HG02870 (cell line): ENCODE results near the gene AMPD1.

Experiments used
- ATAC-seq: cut with Tn5 transposase; IDR thresholded peaks from one replicate; pipeline ENCODE4 v1.9.1; 2021; ENCODE audit warnings: mild to moderate bottlenecking, moderate library complexity; ENCODE audit not compliant: unreplicated experiment

The AMPD1 gene

DNA sequence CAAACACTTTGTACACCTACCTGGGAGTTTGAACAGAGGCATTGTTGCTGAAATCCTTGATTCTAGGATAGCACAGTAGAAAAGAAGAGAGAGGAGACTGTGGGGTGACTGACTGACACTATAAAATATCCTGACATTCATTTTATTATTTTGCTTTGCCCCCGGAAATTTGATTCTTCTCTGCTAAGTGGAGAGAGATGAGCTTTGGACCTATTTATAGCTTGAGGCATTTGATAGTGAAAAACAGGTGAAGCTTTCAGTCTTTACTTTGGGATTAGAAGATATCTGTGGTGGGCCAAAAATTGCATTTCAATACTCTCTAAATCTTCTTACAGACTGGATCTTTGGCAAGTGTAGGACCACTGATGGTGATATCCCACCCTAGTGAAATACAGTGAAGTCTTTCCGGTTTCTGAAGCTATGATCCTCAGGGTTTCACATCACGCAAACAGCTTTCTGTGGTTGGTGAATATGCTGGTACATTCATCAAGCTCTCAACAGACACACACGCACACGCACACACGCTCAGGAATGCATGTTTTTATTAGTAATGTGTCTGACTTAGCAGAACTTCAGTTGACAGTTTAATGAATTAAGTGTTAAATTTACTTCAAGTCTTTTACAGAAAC, at the start of gene AMPD1:
Gene AMPD1, minus strand, starts transcription at position 117 of the 629 bp plus-strand sequence. Its CDS starts 75 bp downstream, at position 42.
- ATAC-seq: no peak

DNA sequence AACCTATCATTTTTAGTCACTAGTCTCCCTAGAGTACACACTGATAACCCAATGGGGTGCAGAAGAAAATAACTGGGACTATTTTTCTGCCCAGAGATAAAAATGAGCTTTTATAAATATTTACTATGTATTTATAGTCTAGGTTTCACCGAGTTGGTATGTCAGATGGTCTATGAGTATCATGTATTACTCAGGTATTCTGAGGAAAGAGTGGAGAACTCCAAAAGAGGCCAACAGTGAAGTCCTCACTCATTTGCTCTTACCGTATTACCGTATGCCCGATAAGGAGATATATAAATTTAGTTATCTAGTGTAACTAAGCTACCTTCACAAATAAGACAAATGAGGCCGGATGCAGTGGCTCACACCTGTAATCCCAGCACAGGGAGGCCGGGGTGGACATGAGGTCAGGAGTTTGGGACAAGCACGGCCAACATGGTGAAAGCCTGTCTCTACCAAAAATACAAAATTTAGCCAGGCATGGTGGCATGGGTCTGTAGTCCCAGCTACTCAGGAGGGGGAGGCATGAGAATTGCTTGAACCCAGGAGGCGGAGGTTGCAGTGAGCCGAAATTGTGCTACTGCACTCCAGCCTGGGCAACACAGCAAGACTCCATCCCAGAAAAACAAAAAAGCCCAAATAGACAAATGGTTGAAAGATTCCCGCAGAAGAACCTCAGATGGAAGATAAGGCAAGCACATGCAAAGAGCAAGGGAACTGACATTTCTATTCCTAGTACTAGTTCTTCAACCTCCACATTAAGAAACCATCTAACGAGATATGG, 46.8 kb upstream of the AMPD1 start:
- no peak for ATAC-seq

DNA sequence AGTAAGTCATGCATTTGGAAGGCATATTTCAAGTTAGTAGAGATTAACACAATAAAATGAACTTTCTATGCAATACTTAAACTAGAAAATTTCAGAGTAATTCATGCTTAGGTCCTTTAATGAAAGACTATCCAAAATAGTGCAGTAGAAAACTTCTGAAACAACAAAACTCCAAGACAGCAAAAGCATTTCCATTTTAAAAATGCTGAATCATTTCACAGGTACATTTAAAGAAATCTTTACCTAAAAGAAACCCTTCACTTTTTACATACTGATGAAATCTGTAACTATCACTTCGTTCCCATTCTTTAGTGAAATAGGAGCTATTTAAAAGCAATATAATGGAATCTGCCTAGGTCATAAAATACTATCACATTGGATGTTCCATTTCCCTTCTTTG, 45.0 kb upstream of the AMPD1 start:
- no peak for ATAC-seq

DNA sequence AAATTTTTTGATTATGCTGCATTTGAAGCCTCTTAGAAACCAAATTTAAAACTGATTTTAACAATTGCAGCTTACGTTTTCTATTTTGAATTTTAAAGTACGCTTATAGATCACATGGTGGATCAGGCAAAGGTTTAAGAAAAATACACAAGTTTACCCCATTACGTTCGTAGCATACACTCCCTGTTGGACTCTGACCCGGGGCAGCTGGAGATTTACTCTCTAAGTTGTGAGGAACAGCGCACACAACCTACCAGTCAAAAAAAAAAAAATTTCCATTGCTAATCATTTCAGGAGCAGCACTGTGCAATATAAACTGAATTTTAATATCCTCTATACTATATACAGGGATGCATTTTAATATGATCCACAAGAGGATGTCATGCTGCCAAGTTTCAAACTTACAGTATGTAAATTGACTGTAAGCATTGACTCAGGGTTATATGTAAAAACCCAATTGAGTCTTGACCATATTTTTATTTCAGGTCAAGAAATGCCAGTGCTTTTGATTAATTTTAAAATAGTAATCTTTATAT, 42.0 kb upstream of the AMPD1 start:
- no peak for ATAC-seq

DNA sequence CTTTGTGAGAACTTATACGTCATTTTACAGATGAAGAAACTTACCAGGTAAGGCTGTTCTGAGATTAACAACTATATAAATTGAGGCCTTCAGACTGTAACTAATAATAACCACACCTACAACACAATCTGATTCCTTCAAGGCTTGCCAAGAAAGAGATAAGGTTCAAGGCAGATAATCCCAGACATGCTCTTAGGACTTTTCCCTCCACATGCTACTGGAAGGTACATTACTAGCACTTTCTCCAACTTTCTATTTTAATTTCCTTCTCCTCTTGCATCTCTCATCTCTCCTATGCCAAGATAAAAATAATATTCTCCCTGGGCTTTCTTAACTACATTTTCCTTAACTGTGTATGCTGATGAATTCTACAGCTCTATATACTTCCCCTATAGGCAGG, 40.1 kb upstream of the AMPD1 start:
- ATAC-seq: no peak

DNA sequence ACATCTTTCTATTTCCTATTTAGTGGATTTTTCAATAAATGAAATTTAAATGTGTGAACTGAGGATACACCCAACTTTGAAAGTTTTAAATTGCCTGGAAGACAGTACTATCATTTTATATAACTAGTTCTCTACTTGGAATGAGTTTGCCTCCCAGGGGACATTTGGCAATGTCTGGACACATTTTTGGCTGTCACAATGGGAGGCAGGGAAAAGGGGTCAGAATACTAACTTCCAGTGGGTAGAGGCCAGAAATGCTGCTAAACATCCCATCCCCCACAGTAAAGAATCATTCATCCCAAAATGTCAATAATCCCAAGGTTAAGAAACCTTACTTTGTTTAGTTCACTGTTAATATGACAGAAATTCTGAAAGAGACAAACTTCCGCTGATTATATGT, 34.4 kb upstream of the AMPD1 start:
- ATAC-seq: no peak

DNA sequence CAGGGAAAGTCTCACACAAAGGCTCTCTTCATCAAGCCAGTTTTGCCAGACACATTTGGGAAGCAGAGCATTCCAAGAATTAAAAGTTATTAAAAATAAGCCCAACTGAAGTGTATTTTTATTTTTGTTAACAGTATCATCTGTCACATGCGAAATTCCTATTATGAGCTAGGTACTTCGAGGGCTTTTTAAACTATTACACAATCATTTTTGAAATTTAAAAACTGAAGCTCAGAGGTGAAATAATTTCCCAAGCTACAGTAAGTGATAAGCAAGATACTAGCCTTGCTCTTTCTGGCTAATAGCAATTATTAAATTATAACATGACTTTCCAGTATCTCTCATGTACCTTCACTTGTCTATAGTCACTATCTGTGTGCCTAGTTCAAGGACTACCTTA, 33.2 kb upstream of the AMPD1 start:
- ATAC-seq: no peak

DNA sequence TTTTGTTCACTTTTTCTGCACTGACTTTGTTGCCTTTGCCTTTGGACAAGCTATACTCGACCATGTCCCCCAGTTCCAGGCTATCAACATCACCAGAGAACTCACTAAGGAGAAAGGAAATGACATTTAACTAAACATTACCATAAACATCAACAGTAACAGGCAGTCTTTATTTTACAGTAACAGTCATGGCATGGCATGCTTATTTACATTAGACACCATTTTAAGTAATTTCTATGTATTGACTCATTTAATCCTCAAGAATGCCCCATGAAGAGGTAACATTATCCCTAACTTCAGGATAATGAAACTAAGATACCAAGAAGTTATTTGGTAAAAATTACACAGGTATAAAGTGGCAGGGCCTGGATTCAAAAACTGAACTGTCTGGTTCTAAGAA, 29.9 kb upstream of the AMPD1 start:
- ATAC-seq: no peak

DNA sequence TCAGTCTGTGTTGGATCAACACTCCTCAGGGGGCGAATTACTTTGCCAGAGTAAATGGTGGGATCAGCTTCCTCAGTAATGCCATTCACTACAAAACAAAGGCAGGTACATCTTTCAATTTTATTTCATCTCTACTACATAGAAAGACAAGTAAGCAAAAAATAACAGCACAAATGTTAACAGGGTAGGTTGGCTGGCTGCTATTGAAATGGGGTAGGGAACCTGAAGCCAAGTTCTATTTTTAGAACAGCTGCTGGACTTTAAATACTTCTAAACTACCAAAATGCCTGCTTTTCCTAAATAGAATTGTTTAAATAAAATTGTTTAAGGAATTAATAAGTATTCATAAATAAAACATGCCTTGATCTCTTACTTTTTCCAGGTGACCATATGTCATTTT, 28.6 kb upstream of the AMPD1 start:
- ATAC-seq: no peak

DNA sequence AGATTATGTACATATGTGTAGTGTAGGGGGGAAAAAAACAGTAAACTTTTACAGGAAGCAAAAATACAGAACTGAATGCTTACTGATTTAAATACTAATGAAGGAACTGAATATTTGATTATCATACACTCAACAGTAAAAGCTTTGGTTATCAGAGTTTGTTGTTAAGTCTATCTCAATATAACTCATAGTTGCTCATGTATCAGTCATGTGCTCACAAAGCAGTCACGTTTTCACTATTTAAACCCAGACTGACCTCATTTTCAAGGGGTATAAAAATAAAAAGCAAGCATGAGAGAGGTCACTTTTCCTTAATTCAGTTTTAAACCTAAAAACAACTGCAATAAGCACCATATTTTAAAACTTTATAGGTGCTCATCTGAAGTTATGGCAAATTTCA, 28.1 kb upstream of the AMPD1 start:
- no peak for ATAC-seq

DNA sequence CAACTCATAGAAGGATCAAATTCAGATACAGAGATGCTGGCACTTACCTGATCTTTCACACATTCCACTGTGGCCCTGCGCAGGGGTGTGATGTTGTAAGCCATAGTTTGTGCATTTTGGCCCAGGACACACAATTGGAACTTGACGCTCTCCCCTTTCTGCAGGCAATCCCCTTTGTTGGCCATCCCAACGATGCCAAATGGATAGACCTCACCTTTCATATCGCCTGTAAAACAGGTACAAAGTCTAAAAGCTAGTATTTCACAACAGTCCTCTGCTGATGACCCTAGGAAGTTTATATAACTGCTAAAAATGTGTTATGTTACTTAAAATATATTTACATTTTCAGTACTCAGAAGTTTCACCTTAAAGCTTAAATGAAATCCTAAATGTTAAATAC, 25.1 kb upstream of the AMPD1 start:
- ATAC-seq: no peak

DNA sequence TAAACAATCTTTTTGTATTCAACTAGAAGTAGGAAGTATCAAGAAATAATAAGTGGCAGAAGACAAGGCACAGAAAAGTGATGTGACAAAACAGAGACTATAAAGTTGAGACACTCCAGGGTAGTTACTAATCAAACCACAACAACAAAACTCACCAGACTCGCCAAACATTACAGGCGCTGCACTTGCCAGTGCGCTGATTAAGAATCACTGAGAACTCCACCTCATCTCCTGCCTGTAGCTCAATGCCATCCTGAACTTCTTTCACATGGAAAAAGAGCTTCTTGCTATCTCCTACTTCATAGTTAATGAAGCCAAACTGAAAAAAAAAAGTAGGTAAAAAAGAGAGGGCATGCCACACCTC, 24.1 kb upstream of the AMPD1 start:
- no peak for ATAC-seq

DNA sequence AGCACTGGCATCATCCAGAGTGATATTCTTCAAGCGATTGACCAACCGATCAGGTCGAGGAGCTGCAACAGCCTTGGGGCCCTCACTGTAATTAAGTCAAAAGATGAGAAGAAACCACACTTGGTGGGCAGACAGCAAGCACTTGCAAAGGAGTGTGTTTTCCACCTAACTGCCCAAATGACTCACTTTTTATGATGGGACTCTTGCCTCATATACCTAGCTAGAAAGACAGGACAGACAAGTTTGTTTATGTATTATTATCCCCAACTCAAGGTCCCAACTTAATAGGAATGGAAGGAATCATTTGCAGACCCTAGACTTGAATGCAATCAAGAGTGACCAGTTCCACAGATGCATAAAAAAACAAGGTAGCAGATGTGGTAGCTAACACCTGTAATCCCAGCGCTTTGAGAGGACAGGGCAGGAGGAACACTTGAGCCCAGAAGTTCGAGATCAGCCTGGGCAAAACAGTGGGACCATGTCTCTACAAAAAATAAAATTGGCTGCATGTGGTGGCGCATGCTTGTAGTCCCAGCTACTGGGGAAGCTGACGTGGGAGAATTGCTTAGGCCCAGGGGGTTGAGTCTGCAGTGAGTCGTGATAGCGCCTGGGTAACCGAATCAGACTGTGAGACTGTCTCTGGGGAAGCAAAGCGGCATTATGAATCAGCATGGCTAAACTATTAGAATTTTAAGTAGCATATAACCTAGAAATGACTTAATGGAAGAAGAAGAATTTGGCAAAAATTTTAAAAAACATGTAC, 23.5 kb upstream of the AMPD1 start:
- no peak for ATAC-seq

DNA sequence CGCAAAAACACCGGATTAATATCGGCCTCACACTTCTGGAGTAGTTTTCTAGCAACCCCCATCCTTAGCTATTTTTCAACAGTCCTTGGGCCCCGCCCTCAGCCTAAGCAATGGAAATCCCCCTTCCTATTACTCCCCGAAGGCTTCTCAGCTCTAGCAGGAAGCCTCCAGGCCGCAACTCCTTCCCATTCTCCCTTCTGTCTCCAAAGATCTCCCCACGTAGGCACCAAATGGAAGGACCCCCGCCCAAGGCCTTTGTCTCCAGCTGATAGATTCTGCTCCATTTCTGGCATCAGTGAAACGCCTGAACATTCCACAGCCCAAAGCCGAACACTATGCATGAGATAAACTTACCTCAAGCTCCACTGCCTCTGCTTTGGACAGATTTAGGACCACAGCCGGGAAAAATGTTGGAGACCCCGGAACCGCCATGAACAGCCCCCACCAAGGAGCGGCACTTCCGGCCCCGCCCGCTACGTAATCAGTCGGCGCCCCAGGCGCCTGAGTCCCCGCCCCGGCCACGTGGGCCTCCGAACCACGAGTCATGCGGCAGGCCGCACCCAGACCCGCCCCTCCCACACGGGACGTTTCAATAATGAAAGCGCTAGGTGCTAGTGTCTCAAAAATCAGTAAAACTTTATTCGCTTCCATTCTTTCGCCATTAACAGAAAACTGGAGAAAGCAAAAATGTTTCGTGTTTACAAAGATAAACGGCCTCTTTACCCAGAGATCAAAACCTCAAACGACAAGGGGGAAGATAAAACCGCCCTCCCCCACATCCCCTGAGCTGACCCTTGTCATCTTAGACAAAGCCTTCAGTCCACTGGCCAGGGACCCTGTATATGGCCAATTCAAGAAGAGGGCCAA, 21.2 kb upstream of the AMPD1 start, which contains the start of gene NRAS:
Gene NRAS, minus strand, starts transcription at position 468 of the 867 bp plus-strand sequence. CDS start 611 bp downstream, outside the sequence.
- peak; percentile 88 for ATAC-seq

DNA sequence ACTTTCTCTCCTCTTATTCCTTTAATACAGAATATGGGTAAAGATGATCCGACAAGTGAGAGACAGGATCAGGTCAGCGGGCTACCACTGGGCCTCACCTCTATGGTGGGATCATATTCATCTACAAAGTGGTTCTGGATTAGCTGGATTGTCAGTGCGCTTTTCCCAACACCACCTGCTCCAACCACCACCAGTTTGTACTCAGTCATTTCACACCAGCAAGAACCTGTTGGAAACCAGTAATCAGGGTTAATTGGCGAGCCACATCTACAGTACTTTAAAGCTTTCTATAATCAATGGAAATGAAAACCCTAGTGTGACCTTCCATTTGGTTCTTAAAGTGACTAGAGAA, 20.6 kb upstream of the AMPD1 start:
- ATAC-seq: no peak

DNA sequence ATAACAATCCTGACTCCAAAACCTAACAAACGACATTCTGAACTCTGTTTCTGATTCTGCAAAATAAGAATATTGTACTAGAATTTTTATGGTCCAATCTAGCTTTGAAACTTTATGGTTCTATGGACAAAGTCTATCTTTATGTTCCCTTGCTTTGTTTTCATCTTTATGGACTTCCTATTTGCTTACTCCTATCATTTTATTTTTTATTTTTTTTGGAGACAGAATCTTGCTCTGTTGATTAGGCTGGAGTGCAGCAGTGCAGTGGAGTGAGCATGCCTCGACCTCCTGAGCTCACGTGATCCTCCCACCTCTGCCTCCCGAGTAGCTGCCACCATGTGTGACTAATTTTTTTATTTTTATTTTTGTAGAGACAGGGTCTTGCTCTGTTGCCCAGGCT, 17.6 kb upstream of the AMPD1 start:
- no peak for ATAC-seq

DNA sequence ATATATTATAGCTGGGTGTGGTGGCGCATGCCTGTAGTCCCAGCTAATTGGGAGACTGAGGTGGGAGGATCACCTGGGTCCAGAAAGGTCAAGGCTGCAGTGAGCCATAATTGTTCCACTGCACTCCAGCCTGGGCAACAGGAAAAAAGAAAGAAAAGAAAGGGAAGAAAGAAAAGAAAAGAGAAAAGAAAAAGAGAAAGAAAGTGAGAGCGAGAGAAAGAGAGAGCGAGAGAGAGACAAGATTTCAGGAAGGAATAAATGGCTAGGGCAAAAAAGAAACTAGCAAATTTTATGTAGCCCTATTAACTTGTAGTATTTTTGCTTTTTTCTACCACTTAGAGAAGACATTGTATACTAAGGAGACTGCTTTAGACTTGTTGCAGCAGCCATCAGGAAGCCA, 15.0 kb upstream of the AMPD1 start:
- no peak for ATAC-seq

DNA sequence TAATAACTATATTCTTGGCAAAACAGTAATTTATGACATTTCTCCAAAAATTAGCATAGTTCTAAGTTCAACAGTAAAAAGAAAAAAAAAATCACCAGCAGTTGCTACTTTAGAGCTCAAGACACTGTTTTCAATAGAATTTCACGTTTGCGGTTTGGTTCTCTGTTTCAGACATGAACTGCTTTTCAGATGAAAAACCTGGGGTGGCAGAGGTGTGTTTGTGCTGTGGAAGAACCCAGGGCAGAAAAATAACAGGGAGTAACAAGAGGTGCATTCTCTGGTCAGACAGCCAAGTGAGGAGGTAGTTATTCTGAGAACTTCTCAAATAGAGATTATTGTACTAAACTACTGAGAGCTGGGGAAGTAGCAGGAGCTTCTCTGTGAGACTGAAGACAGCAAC, 12.3 kb upstream of the AMPD1 start:
- no peak for ATAC-seq

DNA sequence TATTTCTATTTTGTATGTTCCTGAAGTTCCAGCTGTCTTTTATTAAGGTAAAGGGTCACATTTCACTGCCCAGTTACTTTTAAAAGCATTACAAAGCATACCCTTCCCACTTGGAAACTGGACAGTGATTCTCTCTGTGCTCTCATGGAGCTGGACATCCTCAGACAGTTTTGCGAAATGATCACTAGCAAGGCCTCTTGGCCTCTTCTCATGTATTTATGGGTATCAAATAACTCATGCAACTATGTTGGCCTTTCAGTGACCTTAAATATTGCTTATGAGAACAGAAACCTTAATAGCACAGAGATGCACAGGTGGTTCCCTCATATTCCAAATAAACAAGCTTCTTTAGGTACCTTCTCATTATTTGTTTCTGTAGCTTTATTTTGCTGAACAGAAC, 7.9 kb upstream of the AMPD1 start:
- peak; percentile 57 for ATAC-seq

DNA sequence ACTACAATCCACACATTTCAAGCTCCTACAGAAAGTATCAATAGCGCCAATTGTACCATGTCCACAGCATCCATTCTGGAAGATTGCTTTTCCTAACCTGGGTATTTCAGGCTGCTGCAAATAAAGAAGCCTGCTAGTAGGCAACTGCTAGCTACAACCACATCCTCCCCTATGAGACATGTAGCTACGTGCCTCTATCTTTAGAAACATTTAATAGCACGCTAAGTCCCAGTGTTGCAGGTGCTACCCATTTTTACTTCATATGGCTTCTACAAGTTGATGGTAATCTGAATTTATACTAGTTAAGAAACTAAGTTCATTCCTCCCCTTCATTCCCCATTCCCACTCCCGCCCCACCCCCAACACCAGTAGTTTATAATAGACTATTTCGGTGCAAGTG, 7.4 kb upstream of the AMPD1 start:
- no peak for ATAC-seq

DNA sequence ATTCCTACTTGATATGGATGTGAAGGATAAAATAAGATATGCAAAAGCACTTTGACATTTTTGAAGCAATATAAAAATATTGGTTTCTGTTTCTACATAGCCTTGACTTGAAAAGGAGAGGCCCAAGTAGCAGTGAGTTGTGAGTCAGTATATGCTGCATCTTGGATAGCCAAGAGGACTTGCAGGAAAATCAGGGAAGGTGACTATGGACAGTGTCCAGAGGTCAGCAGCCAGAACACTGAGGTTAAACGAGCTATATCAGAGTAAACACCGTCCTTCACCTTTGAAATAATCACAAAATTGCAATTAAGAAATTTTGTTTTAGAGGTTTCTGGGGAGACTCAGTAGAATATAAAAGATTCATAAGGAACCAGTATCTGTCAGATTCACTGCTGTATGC, 6.6 kb upstream of the AMPD1 start:
- ATAC-seq: no peak
